ENCODE measurements around the gene SORCS2. TPM values are rescaled to one million over a fixed set of nuclear protein-coding genes. Genes with fewer than 3 reads are reported as not detected.

Gene SORCS2
- total and polyA plus RNA-seq, 2 of the 13 experiments (the other 11 are each of a cell fraction or from before 2014, with no cell fraction given): 0.82 to 1.0 TPM

DNA sequence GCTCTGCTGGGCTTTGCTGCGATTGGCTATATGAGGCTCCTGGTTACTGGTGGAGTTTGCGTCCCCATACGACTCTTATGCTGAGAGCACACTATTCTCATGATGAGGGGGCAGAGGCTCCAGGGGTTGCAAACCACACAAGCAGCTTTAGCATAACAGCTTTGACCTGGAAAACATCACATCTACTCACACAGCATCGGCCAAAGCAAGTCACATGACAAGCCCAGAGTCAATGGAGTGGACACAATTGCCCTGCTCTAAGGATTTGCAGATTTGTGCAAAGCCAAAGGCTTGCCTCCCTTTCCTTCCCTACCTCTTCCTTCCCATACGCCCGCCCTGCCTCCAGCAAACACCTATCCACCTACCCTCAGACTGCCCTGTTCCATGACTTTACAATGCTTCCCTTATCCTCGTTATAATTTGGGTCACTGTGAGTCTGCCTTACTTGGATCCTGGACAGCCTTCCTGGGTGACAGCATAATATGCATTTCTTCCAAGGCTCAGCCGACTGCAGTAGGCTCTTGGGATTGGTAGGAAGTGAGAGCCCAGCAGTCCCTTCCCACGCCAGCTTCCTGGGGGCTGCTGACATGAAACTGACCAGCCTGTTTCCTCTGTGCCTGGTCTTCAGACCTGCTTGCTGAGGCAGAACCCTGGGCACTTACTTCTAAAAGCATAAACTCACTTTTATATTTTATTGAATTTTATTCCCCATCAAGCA is 450.6 kb downstream of the SORCS2 start (continued):
- TF ChIP-seq, protein P1, sequence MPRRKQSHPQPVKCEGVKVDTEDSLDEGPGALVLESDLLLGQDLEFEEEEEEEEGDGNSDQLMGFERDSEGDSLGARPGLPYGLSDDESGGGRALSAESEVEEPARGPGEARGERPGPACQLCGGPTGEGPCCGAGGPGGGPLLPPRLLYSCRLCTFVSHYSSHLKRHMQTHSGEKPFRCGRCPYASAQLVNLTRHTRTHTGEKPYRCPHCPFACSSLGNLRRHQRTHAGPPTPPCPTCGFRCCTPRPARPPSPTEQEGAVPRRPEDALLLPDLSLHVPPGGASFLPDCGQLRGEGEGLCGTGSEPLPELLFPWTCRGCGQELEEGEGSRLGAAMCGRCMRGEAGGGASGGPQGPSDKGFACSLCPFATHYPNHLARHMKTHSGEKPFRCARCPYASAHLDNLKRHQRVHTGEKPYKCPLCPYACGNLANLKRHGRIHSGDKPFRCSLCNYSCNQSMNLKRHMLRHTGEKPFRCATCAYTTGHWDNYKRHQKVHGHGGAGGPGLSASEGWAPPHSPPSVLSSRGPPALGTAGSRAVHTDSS (CRISPR knock-in tag; conservative IDR thresholded peaks at IDR 0.05): no peak
- TF ChIP-seq SP1 (IDR thresholded peaks at IDR 0.05) (no peak), SP1 (CRISPR knock-in tag; IDR thresholded peaks at IDR 0.05) (no peak), NCOR1 (IDR thresholded peaks at IDR 0.05; ENCODE audit: borderline replicate concordance, low read length) (no peak), PAF1 (CRISPR knock-in tag; IDR thresholded peaks at IDR 0.05) (no peak), KLF6 (CRISPR knock-in tag; IDR thresholded peaks at IDR 0.05) (no peak), ZNF709 (CRISPR knock-in tag; IDR thresholded peaks at IDR 0.05) (no peak), ZBTB38 (CRISPR knock-in tag; IDR thresholded peaks at IDR 0.05) (no peak)
- TF ChIP-seq, protein P2, sequence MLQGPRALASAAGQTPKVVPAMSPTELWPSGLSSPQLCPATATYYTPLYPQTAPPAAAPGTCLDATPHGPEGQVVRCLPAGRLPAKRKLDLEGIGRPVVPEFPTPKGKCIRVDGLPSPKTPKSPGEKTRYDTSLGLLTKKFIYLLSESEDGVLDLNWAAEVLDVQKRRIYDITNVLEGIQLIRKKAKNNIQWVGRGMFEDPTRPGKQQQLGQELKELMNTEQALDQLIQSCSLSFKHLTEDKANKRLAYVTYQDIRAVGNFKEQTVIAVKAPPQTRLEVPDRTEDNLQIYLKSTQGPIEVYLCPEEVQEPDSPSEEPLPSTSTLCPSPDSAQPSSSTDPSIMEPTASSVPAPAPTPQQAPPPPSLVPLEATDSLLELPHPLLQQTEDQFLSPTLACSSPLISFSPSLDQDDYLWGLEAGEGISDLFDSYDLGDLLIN (CRISPR knock-in tag; IDR thresholded peaks at IDR 0.05; ENCODE audit: borderline replicate concordance): no peak
- TF ChIP-seq, protein P3, sequence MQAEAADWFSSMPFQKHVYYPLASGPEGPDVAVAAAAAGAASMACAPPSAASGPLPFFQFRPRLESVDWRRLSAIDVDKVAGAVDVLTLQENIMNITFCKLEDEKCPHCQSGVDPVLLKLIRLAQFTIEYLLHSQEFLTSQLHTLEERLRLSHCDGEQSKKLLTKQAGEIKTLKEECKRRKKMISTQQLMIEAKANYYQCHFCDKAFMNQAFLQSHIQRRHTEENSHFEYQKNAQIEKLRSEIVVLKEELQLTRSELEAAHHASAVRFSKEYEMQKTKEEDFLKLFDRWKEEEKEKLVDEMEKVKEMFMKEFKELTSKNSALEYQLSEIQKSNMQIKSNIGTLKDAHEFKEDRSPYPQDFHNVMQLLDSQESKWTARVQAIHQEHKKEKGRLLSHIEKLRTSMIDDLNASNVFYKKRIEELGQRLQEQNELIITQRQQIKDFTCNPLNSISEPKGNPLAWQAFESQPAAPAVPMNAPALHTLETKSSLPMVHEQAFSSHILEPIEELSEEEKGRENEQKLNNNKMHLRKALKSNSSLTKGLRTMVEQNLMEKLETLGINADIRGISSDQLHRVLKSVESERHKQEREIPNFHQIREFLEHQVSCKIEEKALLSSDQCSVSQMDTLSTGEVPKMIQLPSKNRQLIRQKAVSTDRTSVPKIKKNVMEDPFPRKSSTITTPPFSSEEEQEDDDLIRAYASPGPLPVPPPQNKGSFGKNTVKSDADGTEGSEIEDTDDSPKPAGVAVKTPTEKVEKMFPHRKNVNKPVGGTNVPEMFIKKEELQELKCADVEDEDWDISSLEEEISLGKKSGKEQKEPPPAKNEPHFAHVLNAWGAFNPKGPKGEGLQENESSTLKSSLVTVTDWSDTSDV (CRISPR knock-in tag; IDR thresholded peaks at IDR 0.05): no peak
